Suprapubic skin (tissue), 4 donors: ENCODE data around the gene FRMPD2.

Source experiments
- CTCF ChIP-seq, 2 donors: fragments of 200-600 bp in 1 of 2; fragments of 450-650 bp in 1 of 2; sonication (generic) in 1 of 2; IDR thresholded peaks; one replicate each; pipeline ENCODE4 v1.5.1; 2016 to 2019; ENCODE audit warnings: antibody characterized with exemption in 2 of 2, mild to moderate bottlenecking in 1 of 2, moderate library complexity in 1 of 2
- EP300 ChIP-seq: sonication (generic); formaldehyde crosslinking; IDR thresholded peaks from one replicate; pipeline ENCODE4 v1.6.1; 2017; ENCODE audit warnings: antibody characterized with exemption
- POLR2A ChIP-seq, 2 donors: fragments of 450-650 bp; IDR thresholded peaks; one replicate each; pipeline ENCODE4 v1.6.1; 2017; ENCODE audit warnings: antibody characterized with exemption in 2 of 2, mild to moderate bottlenecking in 2 of 2, moderate library complexity in 2 of 2
- POLR2AphosphoS5 ChIP-seq, 3 donors: sonication (generic); formaldehyde crosslinking; IDR thresholded peaks; one replicate each; pipeline ENCODE4 v1.6.1; 2017; ENCODE audit warnings: antibody characterized with exemption in 3 of 3

DNA sequence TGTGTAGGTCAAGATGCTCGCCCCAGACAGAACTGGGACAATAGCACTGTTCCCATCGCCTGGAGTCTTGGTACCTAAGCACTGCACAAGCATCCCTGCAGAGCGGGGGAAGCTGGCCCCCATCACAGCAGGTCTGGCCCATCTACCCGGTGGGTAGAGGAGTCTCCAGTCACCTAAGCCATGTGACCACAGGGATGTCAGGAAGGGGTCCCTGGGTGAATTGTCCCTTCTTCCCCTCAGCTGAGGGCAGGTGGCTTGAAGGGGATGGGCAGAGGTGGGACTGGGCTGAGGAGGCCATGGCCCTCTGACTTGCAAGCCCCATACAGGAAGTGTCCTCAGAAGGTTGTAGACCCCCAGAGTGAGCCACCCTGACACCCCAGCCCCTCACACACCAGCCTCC, 39.7 kb downstream of the FRMPD2 start:
- no peak for TF ChIP-seq CTCF (IDR thresholded peaks at IDR 0.05)
- TF ChIP-seq POLR2AphosphoS5 (IDR thresholded peaks at IDR 0.05) = no peak
- TF ChIP-seq POLR2A (IDR thresholded peaks at IDR 0.05) = no peak
- TF ChIP-seq EP300 = no peak
